Putamen (tissue), 1 donor: ENCODE data around the gene SLX4IP.

Source experiments
- DNase-seq: peaks from one replicate; pipeline ENCODE4 v3.0.0-alpha.2; 2016; ENCODE audit warnings: low spot score

SLX4IP gene

DNA sequence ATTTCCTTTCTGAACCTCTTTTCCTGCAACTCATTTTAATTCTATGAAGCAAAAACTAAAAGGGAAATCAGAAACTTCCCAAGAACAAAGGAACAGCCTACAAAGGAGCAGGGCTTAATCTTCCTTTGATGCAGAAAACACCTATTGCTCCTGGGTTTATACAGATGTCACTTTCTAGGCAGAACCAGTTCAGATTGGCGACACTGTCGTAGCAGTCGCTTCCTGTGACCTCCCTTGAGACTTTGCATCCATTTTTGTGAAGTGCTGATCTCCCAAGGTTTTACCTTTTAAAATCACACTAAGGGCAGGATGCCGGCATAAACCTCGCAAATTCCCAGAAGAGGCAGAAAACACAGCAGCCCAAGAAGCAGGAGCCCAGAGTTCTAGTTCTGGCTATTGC, 198.6 kb downstream of the SLX4IP start:
- no peak for DNase-seq

GRCh38 chr20:10634211-10634610, 199.1 kb downstream of the SLX4IP start:
- DNase-seq, result no peak

DNA sequence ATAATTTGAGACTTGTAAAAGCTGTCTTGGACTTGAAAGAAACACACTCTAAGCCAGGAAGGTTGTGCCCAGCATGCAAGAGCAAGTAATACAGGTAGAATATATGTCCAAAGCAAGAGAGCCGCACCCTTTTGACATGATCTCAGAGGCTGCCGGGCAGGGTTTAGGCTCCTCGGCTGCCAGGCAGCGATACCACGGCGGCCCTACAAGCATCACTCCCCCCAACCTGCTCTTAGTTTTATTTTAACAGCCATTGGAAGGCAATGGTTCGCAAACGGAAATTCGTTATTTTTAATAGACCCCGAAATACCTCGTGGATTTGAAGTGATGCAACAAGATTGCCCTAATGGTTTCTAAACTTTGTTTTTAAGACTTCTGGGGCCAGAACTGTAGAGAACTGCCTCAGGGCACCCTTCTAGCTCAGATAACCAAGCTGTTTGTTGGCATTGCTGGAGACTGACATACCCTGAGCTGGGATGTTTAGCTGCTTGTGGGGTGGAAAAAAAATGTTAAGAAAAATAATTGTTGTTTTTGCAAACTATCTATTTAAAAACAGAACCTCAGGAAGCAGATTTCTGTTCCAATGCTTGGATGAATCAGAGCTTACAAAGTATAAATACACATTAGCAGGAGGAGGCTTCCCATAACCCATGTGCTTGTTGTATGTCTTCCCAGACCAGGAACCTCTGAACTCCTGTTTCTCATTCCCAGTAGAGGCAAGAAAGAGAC, 199.7 kb downstream of the SLX4IP start:
- DNase-seq, result no peak

GRCh38 chr20:10635476-10636208, 200.5 kb downstream of the SLX4IP start:
- no peak for DNase-seq

DNA sequence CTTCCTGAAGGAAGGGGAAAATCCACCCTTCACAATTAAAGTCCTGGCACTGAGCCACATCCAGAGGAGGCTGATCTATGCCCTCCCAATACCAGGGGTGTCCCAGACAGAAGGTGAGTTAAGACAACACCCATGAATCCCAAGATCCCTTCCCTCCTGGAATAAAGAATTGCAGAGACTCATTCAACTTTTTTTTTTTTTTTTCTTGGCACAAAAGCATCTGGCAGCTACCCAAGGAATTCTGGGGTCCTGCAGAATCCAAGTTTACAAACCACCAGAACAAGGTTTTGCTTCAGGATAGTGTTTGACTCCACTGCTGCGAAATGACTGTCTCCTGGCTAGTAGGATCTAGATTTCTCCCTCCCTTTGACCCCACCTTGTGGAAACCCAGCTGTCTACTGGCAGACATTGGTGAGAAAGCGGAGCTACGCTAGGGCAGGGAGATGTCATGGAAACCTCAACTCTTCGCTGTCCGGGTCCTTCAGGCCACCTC, 201.3 kb downstream of the SLX4IP start:
- DNase-seq, result no peak

GRCh38 chr20:10637031-10637559, 202.0 kb downstream of the SLX4IP start:
- no peak for DNase-seq

DNA sequence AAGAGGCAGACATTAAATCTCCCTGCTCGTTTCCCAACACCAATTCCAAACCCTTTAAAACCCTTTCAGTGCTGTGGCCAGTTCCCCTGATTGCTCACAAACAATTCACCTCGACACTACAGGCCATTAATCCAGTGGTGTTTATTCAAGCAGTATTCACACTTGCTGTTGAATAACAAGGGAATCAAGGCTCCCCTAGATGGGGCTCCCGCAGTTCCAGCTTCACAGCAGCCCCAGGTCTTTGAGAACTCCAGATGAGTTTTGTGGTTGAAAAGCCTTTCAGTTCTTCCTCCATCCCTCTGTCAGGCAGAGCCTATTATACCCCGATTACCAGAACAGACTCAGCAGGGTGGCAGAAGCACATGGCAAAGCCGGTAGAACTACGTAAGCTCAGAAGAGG, 202.5 kb downstream of the SLX4IP start:
- no peak for DNase-seq

DNA sequence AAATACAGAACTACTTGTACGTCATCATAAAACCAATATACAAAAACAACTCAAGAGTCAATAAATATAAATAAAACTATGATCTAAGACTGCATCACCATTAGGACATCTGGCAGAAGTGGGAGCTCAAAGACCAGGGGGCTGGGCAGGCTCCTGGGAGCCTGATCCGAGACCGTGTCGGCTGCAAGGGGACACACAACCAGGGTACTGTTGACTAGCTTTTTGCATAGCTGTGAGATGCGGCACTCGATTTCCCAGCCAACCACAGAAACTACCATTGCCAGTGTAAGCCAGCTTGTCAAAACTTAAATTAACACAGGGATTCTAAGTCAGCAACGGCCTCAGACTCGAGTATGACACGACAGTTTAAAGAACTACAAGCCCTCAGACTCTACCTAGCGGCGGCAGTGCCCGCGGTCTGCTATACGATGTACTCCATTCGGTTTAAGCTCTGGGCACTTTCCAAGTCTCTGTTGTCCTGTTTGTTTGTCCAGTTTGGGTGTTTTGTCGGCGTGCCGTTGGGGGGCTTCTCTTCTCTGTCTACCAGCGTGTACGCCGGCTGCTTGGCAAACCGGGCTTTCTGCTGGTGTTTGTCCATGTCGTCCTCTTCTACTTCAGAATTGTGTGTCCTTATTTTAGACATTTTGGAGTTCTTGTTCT, 204.1 kb downstream of the SLX4IP start:
- DNase-seq, result no peak

GRCh38 chr20:10639737-10640556, 204.8 kb downstream of the SLX4IP start:
- no peak for DNase-seq

DNA sequence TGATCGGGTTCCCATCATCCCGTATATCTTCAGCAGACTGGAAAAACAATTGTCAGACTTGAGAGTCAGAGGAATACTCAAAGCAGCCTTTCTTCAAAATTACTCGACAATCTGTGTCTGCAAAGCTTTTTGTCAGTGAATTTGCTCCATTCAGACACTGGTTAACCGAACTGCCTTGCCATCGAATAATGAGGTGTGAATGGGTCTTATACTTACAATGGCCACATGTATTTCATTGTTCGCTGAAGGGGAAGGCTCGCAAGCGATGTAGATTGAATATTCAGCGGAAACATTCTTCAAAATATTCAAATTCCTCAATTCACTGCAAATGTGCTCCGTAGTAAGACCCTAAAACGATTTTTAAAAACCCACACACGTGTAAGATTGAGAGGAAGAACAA, 205.8 kb downstream of the SLX4IP start:
- no peak for DNase-seq

DNA sequence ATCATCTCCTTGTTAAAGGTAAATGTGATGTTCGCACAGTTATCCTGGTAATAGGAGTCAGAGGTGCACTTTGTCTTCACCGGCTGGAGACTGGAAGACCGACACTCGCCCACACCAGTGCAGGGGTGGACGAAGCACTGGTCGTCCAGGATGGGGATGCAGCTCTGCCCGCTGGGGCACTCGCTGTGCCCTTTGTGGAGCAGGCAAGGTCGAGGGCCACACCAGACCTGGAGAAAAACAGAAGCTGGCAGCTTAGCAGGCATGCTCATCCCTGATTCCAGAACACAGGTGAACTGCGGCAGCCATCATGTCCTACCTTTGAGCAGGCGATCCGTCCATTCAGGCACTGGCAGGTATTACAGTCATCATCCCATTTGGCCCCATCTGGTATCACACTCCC, 206.4 kb downstream of the SLX4IP start:
- DNase-seq, result no peak

- DNase-seq, result no peak
These were observed 206.8 kb downstream of the SLX4IP start for GRCh38 chr20:10641893-10642292.

- DNase-seq, result no peak
These were observed 207.9 kb downstream of the SLX4IP start for GRCh38 chr20:10642856-10643559.

GRCh38 chr20:10643560-10643873, 208.4 kb downstream of the SLX4IP start:
- DNase-seq, result no peak

- DNase-seq, result no peak
These were observed 209.5 kb downstream of the SLX4IP start for GRCh38 chr20:10644458-10645204.

GRCh38 chr20:10645205-10645570, 210.1 kb downstream of the SLX4IP start:
- no peak for DNase-seq

DNA sequence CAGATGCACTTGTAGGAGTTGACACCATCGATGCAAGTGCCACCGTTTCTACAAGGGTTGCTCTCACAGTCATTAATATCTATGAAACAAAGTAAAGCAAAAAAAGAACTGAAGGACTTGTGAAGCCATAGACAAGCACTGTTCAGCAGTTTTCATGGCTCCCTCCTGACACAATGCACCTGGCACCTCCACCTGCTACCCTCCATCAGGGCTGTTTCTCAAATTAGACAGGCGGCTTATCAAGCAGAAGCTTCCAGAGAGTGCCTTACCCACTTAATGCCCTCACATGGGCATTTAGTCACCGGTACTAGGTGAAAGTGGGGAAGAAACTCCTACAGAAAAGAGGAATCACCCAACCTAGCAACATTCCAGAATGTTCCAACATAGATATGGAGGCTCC, 210.9 kb downstream of the SLX4IP start:
- DNase-seq, result no peak

GRCh38 chr20:10646886-10647420, 211.8 kb downstream of the SLX4IP start:
- no peak for DNase-seq

DNA sequence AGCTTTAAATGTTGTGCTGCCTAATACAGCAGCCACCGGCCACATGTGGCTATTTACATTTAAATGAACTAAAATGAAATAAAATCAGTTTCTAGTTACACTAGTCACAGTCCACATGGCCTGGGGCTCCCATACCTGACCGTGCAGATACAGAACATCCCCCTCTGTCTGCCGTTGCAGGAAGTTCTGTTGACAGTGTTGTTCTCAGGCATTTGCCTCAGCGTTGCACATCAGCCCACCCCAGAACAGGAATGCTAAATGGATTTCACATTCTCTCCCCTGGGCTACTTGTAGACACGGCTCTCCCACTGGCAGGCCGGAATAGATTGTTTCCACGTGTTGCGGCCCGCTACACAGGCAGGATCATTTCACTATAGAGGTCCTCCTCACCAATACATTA, 212.4 kb downstream of the SLX4IP start:
- DNase-seq, result no peak

DNA sequence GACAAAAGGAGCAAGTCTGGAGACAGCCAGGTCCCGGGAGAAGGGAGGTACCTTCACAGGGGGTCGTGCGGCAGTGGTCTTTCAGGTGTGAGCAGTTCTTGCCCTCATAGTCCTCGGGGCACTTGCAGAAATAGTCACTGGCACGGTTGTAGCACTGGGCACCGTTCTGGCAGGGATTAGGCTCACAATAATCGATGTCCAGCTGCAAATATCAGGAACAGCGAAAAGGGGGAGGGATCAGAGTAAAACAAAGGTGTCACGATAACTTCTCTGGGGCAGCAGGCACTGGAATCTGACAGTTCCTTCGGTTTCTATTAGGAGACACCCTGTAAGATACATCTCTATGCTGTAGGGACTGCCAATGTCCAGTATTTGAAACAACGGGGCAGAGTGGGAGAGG, 212.8 kb downstream of the SLX4IP start:
- no peak for DNase-seq
